GM10248 (cell line): ENCODE results near the gene ABCA5.
A peak's percentile ranks its signal among the peaks of the same experiment; 100 is the strongest.

Source experiments
- CTCF ChIA-PET: fragments of 300-600 bp; sonication (Branson Sonifier 250); formaldehyde crosslinking; extraction: SDS; loops from one replicate; lab custom pipeline; 2021; ENCODE audit warnings: antibody characterized with exemption; lab: Yijun Ruan, JAX
- POLR2A ChIA-PET: fragments of 350-650 bp; sonication (Branson Sonifier 250); formaldehyde crosslinking; extraction: SDS; loops from one replicate; lab custom pipeline; 2020; ENCODE audit warnings: antibody characterized with exemption; lab: Yijun Ruan, JAX
- DNase-seq: peaks from one replicate; pipeline ENCODE4 v3.0.0; 2012; ENCODE audit errors: extremely low spot score
- TF ChIP-seq, protein P1 (sequence below): IDR thresholded peaks from 2 replicates; pipeline ENCODE4 v1.5.1; 2012; ENCODE audit warnings: mild to moderate bottlenecking, low read depth; ENCODE audit errors: extremely low read depth, missing control alignments, control extremely low read depth

Gene ABCA5

DNA sequence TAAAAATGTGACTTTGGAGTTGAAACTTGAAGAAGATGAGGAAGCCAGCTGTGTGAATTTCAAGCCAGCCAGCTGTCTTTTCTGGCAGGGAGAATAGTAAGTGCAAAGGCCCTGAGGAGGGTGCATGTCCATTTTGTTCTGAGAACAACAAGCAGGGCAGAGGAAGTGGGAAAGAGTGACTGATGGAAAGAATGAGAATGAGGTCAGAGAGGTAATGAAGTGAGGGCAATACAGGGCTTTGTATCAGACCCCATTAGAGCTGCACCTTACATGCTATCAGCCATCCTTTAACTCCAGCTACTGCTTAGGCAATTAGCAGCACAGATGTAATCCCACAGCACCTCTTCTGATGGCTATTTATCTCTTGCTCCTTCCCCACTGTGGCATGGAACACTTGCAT lies 34.2 kb upstream of the ABCA5 start:
- TF ChIP-seq, protein P1, sequence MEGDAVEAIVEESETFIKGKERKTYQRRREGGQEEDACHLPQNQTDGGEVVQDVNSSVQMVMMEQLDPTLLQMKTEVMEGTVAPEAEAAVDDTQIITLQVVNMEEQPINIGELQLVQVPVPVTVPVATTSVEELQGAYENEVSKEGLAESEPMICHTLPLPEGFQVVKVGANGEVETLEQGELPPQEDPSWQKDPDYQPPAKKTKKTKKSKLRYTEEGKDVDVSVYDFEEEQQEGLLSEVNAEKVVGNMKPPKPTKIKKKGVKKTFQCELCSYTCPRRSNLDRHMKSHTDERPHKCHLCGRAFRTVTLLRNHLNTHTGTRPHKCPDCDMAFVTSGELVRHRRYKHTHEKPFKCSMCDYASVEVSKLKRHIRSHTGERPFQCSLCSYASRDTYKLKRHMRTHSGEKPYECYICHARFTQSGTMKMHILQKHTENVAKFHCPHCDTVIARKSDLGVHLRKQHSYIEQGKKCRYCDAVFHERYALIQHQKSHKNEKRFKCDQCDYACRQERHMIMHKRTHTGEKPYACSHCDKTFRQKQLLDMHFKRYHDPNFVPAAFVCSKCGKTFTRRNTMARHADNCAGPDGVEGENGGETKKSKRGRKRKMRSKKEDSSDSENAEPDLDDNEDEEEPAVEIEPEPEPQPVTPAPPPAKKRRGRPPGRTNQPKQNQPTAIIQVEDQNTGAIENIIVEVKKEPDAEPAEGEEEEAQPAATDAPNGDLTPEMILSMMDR = no peak
- POLR2A ChIA-PET = no interaction called here
- no peak for DNase-seq
- CTCF ChIA-PET = interaction anchor here (0.8 to 3.3 kb wide), 5 partner anchors 9 to 165 kb away, joined by 3 to 16 read pairs (median 3); no protein-coding TSS in a partner anchor

DNA sequence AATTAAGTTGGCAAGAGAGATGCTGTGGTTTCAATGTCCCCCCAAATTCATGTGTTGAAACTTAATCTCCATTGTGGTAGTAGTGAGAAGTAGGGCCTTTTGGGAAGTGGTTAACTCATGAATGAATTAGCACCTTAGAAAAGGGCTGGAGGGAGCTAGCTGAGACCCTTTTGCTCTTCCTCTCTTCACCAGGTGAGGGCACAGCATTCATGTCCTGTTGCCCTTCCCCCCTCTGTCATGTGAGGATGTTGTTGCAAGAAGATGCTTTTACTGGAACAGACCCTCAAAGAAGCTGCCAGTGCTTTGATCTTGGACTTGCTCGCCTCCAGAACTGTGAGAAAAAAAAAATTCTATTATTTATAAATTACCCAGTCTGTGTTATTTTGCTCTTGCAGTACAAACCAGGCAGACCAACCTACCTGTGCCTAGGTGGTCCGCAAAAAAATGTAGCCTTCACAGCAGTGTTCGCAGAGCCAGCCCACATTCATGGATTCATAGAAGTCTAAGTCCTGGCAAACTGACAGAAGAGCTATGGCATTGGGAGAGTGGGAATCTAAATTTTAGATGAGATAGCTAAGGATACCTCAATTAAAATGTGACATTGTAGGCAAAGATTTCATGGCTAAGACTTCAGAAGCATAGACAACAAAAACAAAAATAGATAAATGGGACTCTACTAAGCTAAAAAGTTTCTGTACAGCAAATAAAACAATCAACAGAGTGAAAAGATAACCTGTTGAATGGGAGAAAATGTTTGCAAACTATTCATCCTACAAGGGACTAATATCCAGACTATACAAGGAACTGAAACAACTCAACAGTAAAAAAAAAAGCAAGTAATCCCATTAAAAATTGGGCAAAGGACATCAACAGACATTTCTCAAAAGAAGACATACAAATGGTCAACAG lies 32.0 kb upstream of the ABCA5 start:
- ChIA-PET CTCF (interaction anchor here (0.9 to 3.0 kb wide), 5 partner anchors 24 to 165 kb away, joined by 3 to 13 read pairs (median 5); no protein-coding TSS in a partner anchor), POLR2A (no interaction called here)
- TF ChIP-seq, protein P1 = peak; percentile 32
- DNase-seq = no peak

DNA sequence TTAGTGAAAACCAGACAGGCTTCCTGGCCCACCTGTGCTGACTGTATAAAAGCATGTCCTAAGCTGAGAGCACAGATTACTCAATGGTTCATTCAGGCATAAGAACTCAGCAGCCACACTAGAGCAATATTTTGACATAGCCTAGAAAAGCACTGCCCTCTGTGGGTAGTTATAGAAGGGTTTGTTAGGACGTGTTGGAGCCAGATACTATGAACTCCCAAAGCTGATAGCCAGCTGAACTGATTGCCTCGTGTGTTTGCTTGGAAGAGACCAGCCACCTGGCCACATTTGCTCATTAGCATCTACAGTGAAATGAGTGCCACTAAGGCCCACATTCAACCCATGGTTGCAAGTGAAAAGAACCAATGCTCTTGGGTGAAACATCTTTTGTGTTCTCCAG lies 30.8 kb upstream of the ABCA5 start:
- TF ChIP-seq, protein P1 = no peak
- ChIA-PET CTCF (interaction anchor here (2.5 to 3.0 kb wide), 2 partner anchors 38 to 166 kb away, joined by 10 to 13 read pairs; no protein-coding TSS in a partner anchor), POLR2A (no interaction called here)
- DNase-seq = no peak

DNA sequence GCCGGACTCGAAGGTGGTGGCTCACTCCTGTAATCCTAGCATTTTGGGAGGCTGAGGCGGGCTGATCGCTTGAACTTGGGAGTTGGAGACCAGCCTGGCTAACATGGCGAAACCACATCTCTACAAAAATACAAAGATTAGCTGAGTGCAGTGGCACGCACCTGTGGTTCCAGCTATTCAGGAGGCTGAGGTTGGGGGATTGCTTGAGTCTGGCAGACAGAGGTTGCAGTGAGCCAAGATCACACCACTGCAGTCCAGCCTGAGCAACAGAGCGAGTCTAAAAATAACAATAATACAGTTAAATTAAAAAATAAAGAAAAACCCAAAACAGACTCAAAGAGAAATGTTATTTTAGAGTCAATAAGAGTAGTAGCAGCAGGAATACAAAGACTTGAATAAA lies 29.7 kb upstream of the ABCA5 start:
- ChIA-PET CTCF (interaction anchor here (1.0 to 3.0 kb wide), 2 partner anchors 39 to 42 kb away, joined by 3 to 13 read pairs; no protein-coding TSS in a partner anchor), POLR2A (no interaction called here)
- TF ChIP-seq, protein P1 = no peak
- no peak for DNase-seq

DNA sequence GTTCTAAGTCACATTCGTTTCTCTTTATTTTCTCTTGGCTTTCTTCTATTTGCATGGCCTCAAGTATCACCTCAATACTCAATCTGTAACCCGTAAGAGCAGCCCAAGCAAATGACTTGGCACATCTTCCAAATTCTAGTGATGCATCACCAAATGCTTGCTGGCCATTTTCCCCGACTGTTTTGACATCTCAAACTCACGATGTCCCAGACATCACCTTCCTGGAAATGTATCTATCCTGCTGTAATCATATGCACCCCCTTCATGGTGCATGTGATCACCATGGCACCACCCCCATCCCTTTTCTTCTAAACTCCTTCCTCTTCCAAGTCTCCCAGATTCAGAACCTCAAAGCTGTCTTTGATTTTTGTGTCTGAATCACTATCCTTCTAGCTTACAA lies 24.0 kb upstream of the ABCA5 start:
- no peak for DNase-seq
- CTCF ChIA-PET = no interaction called here
- TF ChIP-seq, protein P1 = no peak
- POLR2A ChIA-PET = no interaction called here

DNA sequence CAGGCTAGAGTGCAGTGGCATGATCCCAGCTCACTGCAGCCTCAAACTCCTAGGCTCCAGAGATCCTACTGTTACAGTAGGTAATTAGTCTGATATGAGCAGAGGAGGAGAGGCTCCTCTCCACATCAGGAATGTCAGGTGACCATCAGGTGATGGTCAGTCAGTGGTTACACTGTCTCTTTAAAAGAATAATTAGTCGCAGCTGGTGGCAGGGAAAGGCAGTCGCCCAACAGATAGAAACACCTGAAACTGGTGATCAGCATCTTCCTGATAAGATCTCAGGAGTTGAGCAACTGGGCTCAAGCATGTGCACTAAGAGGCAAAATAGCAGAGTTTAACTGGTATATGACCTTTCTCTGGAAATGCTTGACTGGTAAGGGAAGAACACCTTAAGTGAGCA lies 21.5 kb upstream of the ABCA5 start:
- TF ChIP-seq, protein P1 = no peak
- DNase-seq = no peak
- POLR2A ChIA-PET = no interaction called here
- CTCF ChIA-PET = interaction anchor here (1.0 kb wide), 1 partner anchor 46 kb away, joined by 4 read pairs; no protein-coding TSS in a partner anchor
